ENCODE results near the gene TMIGD2. TPM values are rescaled to one million over a fixed set of nuclear protein-coding genes. Genes with fewer than 3 reads are reported as not detected.
"Not testable (repeated sequence)": the region's sequence is repeated elsewhere in the genome, so short reads cannot be mapped to it uniquely, and the experiment has no call there.

The TMIGD2 gene
- polyA plus RNA-seq, 4 donors: 0.33 to 0.61 (median 0.48) TPM

DNA sequence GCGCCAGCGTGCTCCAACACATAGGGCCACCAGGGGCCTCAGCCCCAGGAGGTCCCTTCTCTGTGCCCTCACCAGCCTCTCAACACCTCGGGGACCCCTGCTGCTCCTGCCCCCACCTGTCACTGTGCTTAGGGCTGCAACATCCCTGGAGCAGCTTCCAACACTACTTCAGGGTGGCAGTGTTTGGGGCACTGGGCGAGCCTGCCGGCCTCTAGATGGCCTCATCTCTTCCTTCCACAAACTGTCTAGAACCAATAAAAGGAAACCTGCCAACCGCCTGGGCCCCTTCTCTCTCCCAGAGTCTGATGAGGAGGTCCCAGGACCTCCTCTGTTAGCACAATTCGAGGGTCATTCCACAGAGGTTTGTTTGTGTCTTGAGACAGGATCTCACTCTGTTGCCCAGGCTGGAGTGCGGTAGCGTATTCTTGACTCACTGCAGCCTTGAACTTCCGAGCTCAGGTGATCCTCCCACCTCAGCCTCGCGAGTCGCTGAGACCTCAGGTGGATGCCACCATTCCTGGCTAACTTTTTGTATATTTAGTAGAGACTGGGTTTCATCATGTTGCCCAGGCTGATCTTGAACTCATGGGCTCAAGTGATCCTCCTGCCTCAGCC, 33.3 kb downstream of the TMIGD2 start:
- no peak for DNase-seq (ENCODE audit: low read depth in 4 of 4, low spot score in 2 of 4)

DNA sequence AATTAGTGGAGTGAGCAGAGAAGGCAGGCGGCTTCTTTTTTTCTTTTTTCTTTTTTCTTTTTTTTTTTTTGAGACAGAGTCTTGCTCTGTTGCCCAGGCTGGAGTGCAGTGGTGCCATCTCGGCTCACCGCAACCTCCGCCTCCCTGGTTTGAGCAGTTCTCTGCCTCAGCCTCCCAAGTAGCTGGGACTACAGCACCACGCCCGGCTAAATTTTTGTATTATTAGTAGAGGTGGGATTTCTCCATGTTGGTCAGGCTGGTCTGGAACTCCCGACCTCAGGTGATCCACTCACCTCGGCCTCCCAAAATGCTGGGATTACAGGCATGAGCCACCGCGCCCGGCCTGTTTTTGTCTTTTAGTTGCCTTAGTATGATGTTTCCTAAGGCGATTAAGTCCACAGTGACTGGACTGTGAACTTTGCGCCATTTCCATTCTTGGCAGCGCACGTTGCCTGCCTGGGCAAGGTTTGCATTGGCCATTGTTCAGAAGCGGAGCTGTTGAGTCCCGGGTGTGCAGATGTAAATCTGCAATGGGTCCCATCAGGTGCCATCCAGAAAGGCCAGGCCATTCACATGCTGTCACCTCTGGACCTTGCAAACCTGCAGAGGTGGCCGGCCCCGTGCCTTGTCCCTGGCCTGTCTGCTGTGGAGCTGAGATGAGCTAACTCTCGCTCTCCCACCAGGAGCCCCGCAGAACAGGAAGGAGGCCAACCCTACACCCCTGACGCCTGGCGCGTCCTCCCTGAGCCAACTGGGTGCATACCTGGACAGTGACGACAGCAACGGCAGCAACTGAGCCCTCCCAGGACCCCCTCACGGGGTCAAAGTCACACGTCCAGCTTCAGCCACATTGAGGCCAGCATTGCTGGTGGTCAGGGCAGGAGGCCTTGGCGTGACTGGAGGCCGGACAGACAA, 34.0 kb downstream of the TMIGD2 start:
- DNase-seq (ENCODE audit: low read depth in 4 of 4, low spot score in 2 of 4): no peak

DNA sequence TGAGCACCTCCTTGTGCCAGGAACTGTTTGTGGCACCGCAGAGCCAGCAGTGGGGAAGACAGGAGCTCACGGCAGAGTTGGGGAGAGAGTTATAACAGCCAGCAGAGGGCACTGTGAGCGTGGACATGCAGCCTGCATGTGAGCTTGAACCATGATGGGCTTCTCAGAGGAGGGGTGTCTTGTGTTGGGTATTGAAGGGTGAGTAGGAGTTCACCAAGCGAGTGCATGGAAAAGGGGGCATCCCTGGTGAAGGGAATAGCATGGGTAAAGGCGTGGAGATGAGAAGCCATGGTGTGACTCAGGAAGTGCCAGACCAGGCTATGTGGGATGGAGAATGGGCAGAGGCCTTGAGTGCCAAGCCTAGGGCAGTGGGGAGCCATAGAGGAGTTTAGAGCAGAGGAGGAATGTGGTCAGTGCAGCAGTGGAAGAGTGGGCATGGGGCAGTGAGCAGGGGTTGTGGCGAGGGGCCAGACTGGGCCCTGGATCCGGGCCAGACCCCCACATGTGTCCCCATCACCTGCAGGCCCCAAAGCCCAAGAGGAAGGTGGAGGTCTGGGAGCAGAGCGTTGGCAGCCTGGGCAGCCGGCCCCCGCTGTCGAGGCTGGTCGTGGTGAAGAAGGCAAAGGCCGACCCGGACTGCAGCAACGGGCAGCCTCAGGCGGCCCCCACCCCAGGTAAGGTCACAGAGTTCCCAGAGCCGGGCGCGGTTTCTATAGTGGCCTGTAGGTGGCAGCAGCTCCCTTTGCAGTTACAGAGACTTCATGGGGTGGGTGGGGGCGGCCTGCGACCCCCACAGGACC, 34.9 kb downstream of the TMIGD2 start:
- no peak for DNase-seq (ENCODE audit: low read depth in 4 of 4, low spot score in 2 of 4)

DNA sequence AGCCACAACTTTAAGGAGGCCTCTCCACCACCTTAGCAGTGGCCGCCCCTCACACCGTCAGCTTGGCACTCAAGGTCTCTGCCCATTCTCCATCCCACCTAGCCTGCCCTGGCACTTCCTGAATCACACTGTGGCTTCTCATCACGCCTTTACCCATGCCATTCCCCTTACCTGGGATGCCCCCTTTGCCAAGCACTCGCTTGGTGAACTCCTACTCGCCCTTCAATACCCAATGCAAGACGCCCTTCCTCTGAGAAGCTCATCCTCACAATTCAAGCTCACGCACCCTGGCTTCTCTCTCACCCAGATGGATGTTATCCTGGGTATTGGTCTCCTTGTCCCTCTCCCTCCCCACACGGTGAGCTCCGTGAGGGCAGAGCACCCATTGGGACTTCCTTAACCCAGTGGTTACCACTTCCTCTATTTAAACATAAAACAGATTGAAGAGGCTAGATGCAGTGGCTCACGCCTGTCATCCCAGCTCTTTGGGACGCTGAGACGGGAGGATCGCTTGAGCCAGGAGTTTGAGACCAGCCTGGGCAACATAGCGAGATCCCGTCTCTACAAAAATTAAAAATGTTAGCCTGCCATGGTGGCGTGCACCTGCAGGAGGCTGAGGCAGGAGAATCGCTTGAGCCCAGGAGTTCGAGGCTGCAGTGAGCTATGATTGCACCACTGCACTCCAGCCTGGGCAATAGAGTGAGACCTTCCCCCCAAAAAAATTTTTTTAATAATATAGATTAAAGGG, 35.8 kb downstream of the TMIGD2 start:
- no peak for DNase-seq (ENCODE audit: low read depth in 4 of 4, low spot score in 2 of 4)

DNA sequence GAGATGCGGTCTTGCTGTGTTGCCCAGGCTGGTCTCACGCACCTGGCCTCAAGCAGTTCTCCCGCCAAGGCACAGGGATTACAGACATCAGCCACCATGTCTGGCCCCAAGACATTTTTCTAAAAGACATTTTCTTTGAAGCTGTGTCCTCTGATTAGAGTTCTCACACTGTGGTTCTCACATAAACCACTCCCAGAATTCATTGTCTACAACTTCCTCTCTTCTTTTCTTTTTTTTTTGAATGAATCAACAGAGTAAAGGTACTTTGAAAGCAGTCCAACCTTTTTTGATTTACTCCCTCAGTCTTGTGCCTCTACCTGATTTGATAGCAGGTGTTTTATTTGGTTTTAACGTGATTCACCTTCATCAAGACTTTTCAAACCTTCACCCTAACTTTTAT, 37.4 kb downstream of the TMIGD2 start:
- no peak for DNase-seq (ENCODE audit: low read depth in 4 of 4, low spot score in 2 of 4)

DNA sequence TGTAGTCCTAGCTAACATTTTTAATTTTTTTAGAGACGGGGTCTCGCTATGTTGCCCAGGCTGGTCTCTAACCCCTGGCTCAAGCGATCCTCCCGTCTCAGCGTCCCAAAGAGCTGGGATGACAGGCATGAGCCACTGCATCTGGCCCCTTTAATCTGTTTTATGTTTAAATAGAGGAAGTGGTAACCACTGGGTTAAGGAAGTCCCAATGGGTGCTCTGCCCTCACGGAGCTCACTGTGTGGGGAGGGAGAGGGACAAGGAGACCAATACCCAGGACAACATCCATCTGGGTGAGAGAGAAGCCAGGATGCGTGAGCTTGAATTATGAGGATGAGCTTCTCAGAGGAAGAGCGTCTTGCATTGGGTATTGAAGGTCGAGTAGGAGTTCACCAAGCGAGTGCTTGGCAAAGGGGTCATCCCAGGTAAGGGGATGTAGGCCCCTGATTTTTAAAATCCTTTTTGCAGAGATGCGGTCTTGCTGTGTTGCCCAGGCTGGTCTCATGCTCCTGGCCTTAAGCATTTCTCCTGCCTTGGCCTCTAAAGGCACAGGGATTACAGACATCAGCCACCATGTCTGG, 41.5 kb downstream of the TMIGD2 start:
- no peak for DNase-seq (ENCODE audit: low read depth in 4 of 4, low spot score in 2 of 4)

DNA sequence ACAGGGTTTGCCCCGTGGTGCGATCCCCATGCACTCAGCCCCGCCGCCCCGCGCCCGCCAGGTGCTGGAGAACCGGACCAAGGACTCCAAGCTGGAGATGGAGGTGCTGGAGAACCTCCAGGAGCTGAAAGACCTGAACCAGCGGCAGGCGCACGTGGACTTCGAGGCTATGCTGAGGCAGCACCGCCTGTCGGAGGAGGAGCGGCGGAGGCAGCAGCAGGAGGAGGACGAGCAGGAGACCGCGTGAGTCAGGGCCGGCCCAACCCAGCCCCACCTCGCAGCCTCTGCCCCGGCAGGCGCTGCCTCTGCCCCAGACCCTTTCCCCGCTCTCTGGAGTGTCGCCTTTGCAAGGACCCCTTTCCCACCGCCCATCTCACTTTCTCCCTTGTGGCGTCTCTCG, 44.0 kb downstream of the TMIGD2 start:
- no peak for DNase-seq (ENCODE audit: low read depth in 4 of 4, low spot score in 2 of 4)

DNA sequence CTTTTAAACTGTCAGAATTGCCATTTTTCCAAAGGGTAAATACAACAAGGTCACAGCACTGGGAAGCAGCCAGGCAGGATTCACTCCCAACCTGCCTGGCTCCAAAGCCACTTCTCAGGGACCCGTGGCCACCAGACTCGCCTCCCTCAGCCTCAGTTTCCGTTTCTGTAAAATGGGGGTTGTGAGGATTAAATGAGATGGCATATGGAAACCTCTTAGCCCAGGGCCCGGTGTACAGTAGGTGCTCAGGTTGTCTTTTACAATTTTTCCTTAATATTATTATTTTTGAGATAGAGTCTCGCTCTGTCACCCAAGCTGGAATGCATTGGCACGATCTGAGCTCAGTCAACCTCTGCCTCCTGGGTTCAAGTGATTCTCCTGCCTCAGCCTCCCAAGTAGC, 45.2 kb downstream of the TMIGD2 start:
- no peak for DNase-seq (ENCODE audit: low read depth in 4 of 4, low spot score in 2 of 4)

DNA sequence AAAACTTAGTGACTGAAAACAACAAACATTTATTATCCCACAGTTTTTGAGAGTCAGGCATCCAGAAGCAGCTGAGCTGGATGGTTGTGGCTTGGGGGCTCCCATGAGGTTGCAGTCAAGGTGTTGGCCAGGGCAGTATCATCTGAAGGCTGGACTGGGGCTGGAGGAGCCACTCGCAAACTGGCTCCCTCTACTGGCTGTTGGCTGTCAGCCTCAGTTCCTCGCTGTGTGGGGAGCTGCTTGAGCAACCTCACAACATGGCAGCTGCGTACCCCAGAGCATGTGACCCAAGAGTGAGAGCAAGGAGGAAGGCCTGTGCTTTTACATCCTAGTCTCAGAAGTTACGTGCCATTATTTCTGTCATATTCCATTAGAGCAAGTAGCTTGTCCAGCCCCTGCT, 45.6 kb downstream of the TMIGD2 start:
- no peak for DNase-seq (ENCODE audit: low read depth in 4 of 4, low spot score in 2 of 4)

DNA sequence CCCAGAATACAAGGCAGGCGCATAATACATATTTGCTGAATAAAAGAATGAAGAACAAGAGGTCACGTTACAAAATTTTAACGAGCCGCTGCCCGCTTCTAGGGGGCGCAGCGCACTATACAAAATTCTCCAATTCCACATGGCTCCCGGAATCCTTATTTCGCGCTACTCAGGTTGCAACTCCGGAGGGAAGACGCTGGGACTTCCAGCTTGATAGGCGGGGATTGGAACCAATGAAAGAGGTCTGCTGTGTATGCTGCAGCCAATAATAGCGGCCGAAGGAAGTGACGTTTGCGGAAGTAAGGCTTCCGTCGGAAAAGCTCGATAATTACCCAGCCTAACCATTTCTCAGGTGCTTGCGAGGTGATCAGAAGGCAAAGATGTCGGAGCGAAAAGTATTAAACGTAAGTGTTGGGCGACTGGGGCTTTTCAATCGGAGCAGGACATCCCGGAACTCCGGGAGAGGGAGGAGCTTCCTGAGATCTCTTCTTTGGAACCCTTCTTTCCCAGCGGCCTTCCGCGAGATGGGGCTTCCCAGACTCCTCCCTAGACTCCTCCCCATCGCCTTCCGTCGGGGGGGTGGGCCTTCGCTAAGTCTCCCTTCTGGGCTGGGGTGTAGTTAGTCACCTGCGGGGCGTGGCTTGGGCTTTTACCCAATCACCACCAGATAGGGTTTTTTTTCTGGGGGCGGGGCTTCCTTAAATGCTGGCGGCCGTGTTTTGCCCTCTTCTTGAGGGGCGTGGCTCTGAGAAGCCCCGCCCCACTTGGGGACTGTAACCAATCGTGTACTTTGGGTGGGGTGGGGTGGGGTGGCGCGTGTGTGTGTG, 55.2 kb downstream of the TMIGD2 start, which contains the start of gene YJU2:
YJU2 (plus strand) TSS at position 314 of the 827 bp plus-strand sequence; CDS start at position 381, 67 bp downstream.
- peak; percentile 98 to 100 (median 99) for DNase-seq (ENCODE audit: low read depth in 4 of 4, low spot score in 2 of 4)

DNA sequence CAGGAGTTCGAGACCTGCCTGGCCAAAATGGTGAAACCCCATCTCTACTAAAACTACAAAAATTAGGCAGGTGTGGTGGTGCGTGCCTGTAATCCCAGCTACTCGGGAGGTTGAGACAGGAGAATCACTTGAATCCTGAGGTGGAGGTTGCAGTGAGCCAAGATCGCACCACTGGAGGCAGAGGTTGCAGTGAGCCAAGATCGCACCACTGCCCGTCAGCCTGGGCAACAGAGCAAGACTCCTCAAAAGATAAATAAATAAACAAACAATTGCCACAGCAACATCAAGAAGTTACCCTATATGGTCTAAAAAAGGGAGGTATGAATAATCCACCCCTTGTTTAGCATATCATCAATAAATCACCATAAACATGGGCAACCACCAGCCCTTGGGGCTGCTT, 56.3 kb downstream of the TMIGD2 start:
- DNase-seq (ENCODE audit: low read depth in 4 of 4, low spot score in 2 of 4): not testable (repeated sequence)

Other genes starting within 250 kb of the TMIGD2 start
- gene ZBTB7A, start 235.5 kb downstream of the TMIGD2 start, polyA plus RNA-seq (ENCODE audit: insufficient read length in 4 of 4): 10 to 100 TPM in 3 of 4 donors, 1 to 10 TPM in 1; 7.6 to 15.6 (median 11.8) TPM
- gene MAP2K2, start 178.3 kb downstream of the TMIGD2 start, polyA plus RNA-seq (ENCODE audit: insufficient read length in 4 of 4): 100 to 1,000 TPM in 3 of 4 donors, 10 to 100 TPM in 1; 81.9 to 151 (median 130) TPM
- gene CREB3L3, start 148.8 kb downstream of the TMIGD2 start, polyA plus RNA-seq (ENCODE audit: insufficient read length in 4 of 4): 1 to 10 TPM in 3 of 4 donors, under 1 TPM in 1; 0.65 to 1.7 (median 1.4) TPM
- 10 to 100 TPM; 14.8 to 28.3 (median 22.7) TPM for gene SIRT6, start 119.8 kb downstream of the TMIGD2 start, polyA plus RNA-seq (ENCODE audit: insufficient read length in 4 of 4)
- gene ANKRD24, start 119.7 kb downstream of the TMIGD2 start, polyA plus RNA-seq (ENCODE audit: insufficient read length in 4 of 4): 1 to 10 TPM in 3 of 4 donors, under 1 TPM in 1; 0.95 to 1.8 (median 1.4) TPM
- gene EBI3, start 72.9 kb downstream of the TMIGD2 start, polyA plus RNA-seq (ENCODE audit: insufficient read length in 4 of 4): under 1 TPM; 0.18 to 0.68 (median 0.51) TPM
- 10 to 100 TPM; 19.7 to 28.5 (median 22.7) TPM for gene YJU2, start 55.3 kb downstream of the TMIGD2 start, polyA plus RNA-seq (ENCODE audit: insufficient read length in 4 of 4)
- 1 to 10 TPM; 1.5 to 3.3 (median 2.3) TPM for gene SHD, start 23.1 kb downstream of the TMIGD2 start, polyA plus RNA-seq (ENCODE audit: insufficient read length in 4 of 4)
- gene FSD1, start 2.2 kb upstream of the TMIGD2 start, polyA plus RNA-seq (ENCODE audit: insufficient read length in 4 of 4): 10 to 100 TPM in 1 of 4 donors, 1 to 10 TPM in 3; 3.9 to 11.4 (median 7.1) TPM
- 10 to 100 TPM; 21.0 to 33.6 (median 28.5) TPM for gene STAP2, start 36.4 kb upstream of the TMIGD2 start, polyA plus RNA-seq (ENCODE audit: insufficient read length in 4 of 4)
- 10 to 100 TPM; 21.8 to 36.6 (median 28.9) TPM for gene MPND, start 41.2 kb upstream of the TMIGD2 start, polyA plus RNA-seq (ENCODE audit: insufficient read length in 4 of 4)
- 10 to 100 TPM; 51.5 to 82.9 (median 75.5) TPM for gene SH3GL1, start 98.2 kb upstream of the TMIGD2 start, polyA plus RNA-seq (ENCODE audit: insufficient read length in 4 of 4)
- 10 to 100 TPM; 19.8 to 28.9 (median 22.3) TPM for gene CHAF1A, start 100.3 kb upstream of the TMIGD2 start, polyA plus RNA-seq (ENCODE audit: insufficient read length in 4 of 4)
- 100 to 1,000 TPM in 2 of 4 donors, 10 to 100 TPM in 2; 84.2 to 129 (median 112) TPM for gene UBXN6, start 155.4 kb upstream of the TMIGD2 start, polyA plus RNA-seq (ENCODE audit: insufficient read length in 4 of 4)
- 10 to 100 TPM; 61.5 to 96.9 (median 89.2) TPM for gene HDGFL2, start 169.9 kb upstream of the TMIGD2 start, polyA plus RNA-seq (ENCODE audit: insufficient read length in 4 of 4)
- 1 to 10 TPM in 2 of 4 donors, under 1 TPM in 2; 0.48 to 2.2 (median 1.1) TPM for gene PLIN4, start 216.1 kb upstream of the TMIGD2 start, polyA plus RNA-seq (ENCODE audit: insufficient read length in 4 of 4)
- gene PLIN5, start 232.8 kb upstream of the TMIGD2 start, polyA plus RNA-seq (ENCODE audit: insufficient read length in 4 of 4): 10 to 100 TPM in 1 of 4 donors, 1 to 10 TPM in 3; 2.6 to 12.3 (median 5.4) TPM
- gene LRG1, start 237.6 kb upstream of the TMIGD2 start, polyA plus RNA-seq (ENCODE audit: insufficient read length in 4 of 4): 1 to 10 TPM in 2 of 4 donors, under 1 TPM in 2; 0.68 to 1.5 (median 1.2) TPM

All from left renal cortex interstitium (tissue), 4 donors.